Right lobe of liver (tissue), 6 donors: ENCODE data around the gene TSGA10. TPM values are rescaled to one million over a fixed set of nuclear protein-coding genes. Genes with fewer than 3 reads are reported as not detected.
A peak's percentile ranks its signal among the peaks of the same experiment; 100 is the strongest.

Experiments used
- ATAC-seq, 4 donors: fragments of 200-7000 bp; cut with Tn5 transposase; one replicate each; pipeline ENCODE4 v1.9.1; 2020; ENCODE audit warnings: mild to moderate bottlenecking in 4 of 4, moderate library complexity in 4 of 4
- DNase-seq, 3 donors: peaks; one replicate each; pipeline ENCODE4 v3.0.0-alpha.2; 2020
- H3K27ac ChIP-seq, 3 donors: fragments of 200-600 bp; one replicate each; pipeline ENCODE4 v1.8.0; 2022
- H3K27me3 ChIP-seq, 2 donors: fragments of 200-600 bp; one replicate each; pipeline ENCODE4 v1.8.0; 2022
- H3K36me3 ChIP-seq, 4 donors: fragments of 200-600 bp; sonication (generic) in 1 of 4; one replicate each; pipeline versions ENCODE4 v1.5.1 to v1.8.0; 2017 to 2022; ENCODE audit warnings: control low read depth in 1 of 4
- H3K4me1 ChIP-seq, 4 donors: fragments of 200-600 bp; sonication (generic) in 1 of 4; one replicate each; pipeline versions ENCODE4 v1.5.1 to v1.8.0; 2017 to 2022; ENCODE audit warnings: control low read depth in 1 of 4
- H3K4me3 ChIP-seq, 3 donors: fragments of 200-600 bp; one replicate each; pipeline ENCODE4 v1.8.0; 2022
- H3K9me3 ChIP-seq, 4 donors: fragments of 200-600 bp; sonication (generic) in 1 of 4; one replicate each; pipeline versions ENCODE4 v1.5.1 to v1.8.0; 2017 to 2022; ENCODE audit warnings: control low read depth in 1 of 4
- POLR2A ChIP-seq: fragments of 450-650 bp; IDR thresholded peaks from one replicate; pipeline ENCODE4 v1.6.1; 2017; ENCODE audit warnings: antibody characterized with exemption, mild to moderate bottlenecking
- WGBS: methylation state at CpG from one replicate; pipeline ENCODE4 v1.1.6; 2018; ENCODE audit warnings: low coverage, low lambda C conversion rate; ENCODE audit not compliant: insufficient coverage; ENCODE audit errors: missing lambda C conversion rate; 5-methylcytosine and 5-hydroxymethylcytosine counted together
- intact Hi-C, 2 donors: fragments of 100-400 bp; cut with DNase I; formaldehyde crosslinking; loops; one replicate each; pipeline versions ENCODE4 v1.11.2 to v1.14.1; 2022
- total RNA-seq, 6 experiments: library from RNA; depleted of rRNA in 2 of 6; stranded (reverse); fragments of >200 nt in 2 of 6; fragmentation: NEBNext Ultra II Directional in 3 of 6; extraction: Animal tissue kit (Norgen Biotek cat#: 25700) in 3 of 6; gene quantifications; one replicate each; pipeline versions ENCODE4 v1.1.0 to v1.2.4, GENCODE V29; 2016 to 2023
- TF ChIP-seq, protein P1 (sequence below), 4 donors: fragments of 200-600 bp in 3 of 4; fragments of 450-650 bp in 1 of 4; IDR thresholded peaks; one replicate each; pipeline versions ENCODE4 v1.5.1 to v1.8.0; 2016 to 2022; ENCODE audit warnings: antibody characterized with exemption in 4 of 4, mild to moderate bottlenecking in 2 of 4
- donor health status: DM: no; HTN: yes; CAD: no.
- donor health status: DM: no; HTN: no; CAD: no.
- donor health status: DM: no; HTN: no; CAD: no.
- donor health status: DM: no; HTN: yes; CAD: no.
- donor health status: DM: no; HTN: yes; CAD: no.

TSGA10 gene
- total RNA-seq, 6 experiments from 2014 or later = 1.6 to 5.6 (median 2.7) TPM

DNA sequence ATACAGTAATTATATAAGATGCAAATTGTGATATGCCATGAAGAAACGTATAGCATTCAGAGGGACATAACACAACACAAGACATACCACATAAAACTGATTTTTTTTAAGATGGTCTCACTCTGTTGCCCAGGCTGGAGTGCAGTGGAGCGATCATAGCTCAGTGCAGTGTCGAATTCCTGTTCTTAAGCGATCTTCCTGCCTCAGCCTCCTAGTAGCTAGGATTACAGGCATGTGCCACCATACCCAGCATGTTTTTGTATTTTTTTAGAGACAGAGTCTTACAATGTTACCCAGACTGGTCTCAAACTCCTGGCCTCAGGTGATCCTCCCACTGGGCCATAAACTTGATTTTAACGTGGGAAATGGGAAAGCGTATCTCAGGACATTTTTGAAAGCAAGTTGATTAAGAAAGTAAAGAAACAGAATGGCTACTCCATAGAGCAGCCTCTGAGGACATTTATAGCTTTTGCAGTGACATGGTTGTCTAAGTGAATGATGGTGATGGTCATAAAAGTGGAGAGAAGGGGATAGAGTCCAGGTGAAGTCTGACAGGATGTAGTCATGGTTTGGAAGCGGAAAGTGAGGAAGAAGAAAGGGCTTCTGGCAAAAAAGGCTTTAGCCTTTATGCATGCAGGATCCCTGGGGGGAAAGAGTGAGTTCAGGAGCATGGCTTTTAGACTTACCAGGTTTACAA lies 2.4 kb downstream of the TSGA10 start:
- Histone ChIP-seq H3K27ac (no peak overlapping the region), H3K27me3 (no peaks in the 10 kb centered on the region), H3K36me3 (peaks cover 0 to 7% (median 0%) of the 10 kb centered on the region in 4 donors), H3K4me1 (peaks cover 0 to 16% (median 0%) of the 10 kb centered on the region in 4 donors), H3K4me3 (no peak overlapping the region), H3K9me3 (no peaks in the 10 kb centered on the region)
- no peak for TF ChIP-seq POLR2A
- TF ChIP-seq, protein P1, sequence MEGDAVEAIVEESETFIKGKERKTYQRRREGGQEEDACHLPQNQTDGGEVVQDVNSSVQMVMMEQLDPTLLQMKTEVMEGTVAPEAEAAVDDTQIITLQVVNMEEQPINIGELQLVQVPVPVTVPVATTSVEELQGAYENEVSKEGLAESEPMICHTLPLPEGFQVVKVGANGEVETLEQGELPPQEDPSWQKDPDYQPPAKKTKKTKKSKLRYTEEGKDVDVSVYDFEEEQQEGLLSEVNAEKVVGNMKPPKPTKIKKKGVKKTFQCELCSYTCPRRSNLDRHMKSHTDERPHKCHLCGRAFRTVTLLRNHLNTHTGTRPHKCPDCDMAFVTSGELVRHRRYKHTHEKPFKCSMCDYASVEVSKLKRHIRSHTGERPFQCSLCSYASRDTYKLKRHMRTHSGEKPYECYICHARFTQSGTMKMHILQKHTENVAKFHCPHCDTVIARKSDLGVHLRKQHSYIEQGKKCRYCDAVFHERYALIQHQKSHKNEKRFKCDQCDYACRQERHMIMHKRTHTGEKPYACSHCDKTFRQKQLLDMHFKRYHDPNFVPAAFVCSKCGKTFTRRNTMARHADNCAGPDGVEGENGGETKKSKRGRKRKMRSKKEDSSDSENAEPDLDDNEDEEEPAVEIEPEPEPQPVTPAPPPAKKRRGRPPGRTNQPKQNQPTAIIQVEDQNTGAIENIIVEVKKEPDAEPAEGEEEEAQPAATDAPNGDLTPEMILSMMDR (IDR thresholded peaks at IDR 0.05) = no peak
- intact Hi-C loops = no loop called here
- 91% methylated on average over 7 of the region's 7 CpGs for WGBS
- no peak for DNase-seq
- no peak for ATAC-seq

DNA sequence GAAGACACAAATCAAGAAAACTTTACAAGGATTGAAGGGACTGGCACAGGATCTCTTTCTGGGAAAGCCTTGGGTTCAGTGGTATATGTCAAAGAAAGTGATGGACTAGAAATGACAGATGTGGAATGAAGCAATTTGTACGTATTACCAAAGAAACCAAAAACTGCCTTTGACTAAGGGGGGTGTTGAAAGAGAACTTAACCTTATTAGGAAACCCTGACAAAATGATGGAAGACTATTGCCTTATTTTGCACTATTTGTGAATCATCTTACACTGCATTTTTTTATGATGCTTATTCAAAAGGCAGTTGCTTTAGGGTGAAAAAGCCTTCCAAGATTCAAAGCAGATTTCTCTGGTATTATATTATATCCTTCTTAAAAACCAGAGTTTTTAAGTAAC lies 4.0 kb downstream of the TSGA10 start:
- no peaks in the 10 kb centered on the region for H3K36me3 ChIP-seq
- DNase-seq (no peak), ATAC-seq (no peak)
- H3K27ac ChIP-seq = no peak overlapping the region
- no peaks in the 10 kb centered on the region for H3K9me3 ChIP-seq
- no peak overlapping the region for H3K4me3 ChIP-seq
- H3K27me3 ChIP-seq = no peaks in the 10 kb centered on the region
- WGBS = 50% methylated on average over 1 of the region's 1 CpG
- TF ChIP-seq, protein P1 (IDR thresholded peaks at IDR 0.05) = no peak
- no peak for TF ChIP-seq POLR2A
- intact Hi-C loops = no loop called here
- H3K4me1 ChIP-seq = peaks cover 0 to 11% (median 0%) of the 10 kb centered on the region in 4 donors

DNA sequence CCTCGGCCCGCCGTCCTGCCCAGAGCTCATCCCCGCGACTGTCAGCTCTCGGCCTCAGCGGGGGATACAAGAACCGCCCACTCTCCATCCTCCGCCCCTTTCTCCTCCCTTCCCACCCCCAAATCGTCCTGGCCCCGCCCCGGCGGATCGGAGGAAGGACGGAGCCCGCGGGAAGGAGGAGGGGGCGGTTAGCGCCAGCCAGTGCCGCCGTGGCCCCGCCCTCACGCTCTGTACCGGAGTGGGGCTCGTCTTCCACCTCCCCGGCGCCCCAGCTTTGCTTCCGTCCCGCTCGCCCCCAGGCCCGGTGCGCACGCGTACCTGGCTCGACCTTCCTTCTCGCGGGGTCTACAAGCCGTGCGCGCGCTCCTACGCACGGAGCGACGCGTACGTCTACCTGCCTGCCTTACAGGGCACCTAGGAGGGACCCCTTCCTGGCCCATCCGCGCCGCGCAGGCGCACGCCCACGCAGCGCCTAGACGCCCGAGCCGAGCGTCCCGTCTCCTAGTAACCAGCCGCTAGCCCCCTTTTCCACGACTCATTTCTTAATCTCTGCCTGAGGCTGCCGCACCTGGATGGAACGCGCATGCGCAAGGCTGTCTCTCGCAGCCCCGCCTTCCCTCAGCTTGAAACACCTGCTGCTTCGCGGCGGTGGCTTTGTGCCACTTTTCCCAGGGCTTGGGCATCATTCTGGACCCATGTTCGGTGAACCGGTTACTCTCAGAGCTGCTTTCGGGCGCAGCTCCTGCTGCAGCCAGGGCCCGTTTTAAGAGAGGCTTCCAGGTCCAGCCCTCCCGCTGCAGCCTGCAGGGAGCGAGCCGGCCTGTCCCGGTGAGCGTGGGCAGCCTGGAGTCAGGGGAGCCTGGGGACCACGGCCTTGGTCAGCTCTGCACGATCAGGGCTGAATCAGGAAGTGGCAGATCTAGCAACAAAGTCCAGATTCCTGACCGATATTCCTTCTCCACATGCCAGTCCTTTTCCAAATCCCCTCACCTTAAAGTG lies 13.3 kb downstream of the TSGA10 start, which contains the start of gene C2orf15:
Gene C2orf15 (plus strand): TSS at position 598 of the 999 bp plus-strand sequence. CDS start 8,852 bp downstream, outside the sequence.
- peak; percentile 97 to 99 (median 97) for ATAC-seq
- Histone ChIP-seq H3K36me3 (no peaks in the 10 kb centered on the region), H3K27ac (peak within 1 kb of the TSS; percentile 61 to 73 (median 62)), H3K4me1 (peaks cover 0 to 7% (median 0%) of the 10 kb centered on the region in 4 donors), H3K9me3 (no peaks in the 10 kb centered on the region), H3K4me3 (peak within 1 kb of the TSS; percentile 77 to 88 (median 81)), H3K27me3 (no peaks in the 10 kb centered on the region)
- intact Hi-C loops = no loop called here
- DNase-seq = peak; percentile 98
- under 1% methylated on average over 49 of the region's 84 CpGs for WGBS
- TF ChIP-seq POLR2A = no peak
- TF ChIP-seq, protein P1 (IDR thresholded peaks at IDR 0.05) = no peak

GRCh38 chr2:99140860-99141109 lies 14.0 kb downstream of the TSGA10 start:
- intact Hi-C loops = no loop called here
- TF ChIP-seq, protein P1 (IDR thresholded peaks at IDR 0.05) = no peak
- peak; percentile 96 for TF ChIP-seq POLR2A
- H3K36me3 ChIP-seq = no peaks in the 10 kb centered on the region
- DNase-seq (no peak), ATAC-seq (peak; percentile 48 to 61 (median 58))
- H3K27ac ChIP-seq = peak overlapping the region; percentile 61 to 73 (median 62)
- peak overlapping the region; percentile 77 to 88 (median 81) for H3K4me3 ChIP-seq
- H3K9me3 ChIP-seq = no peaks in the 10 kb centered on the region
- peaks cover 0 to 7% (median 0%) of the 10 kb centered on the region in 4 donors for H3K4me1 ChIP-seq
- no peaks in the 10 kb centered on the region for H3K27me3 ChIP-seq
- WGBS = 4% methylated on average over 6 of the region's 21 CpGs
